ENCODE measurements around the gene ETV6.

ETV6 gene

DNA sequence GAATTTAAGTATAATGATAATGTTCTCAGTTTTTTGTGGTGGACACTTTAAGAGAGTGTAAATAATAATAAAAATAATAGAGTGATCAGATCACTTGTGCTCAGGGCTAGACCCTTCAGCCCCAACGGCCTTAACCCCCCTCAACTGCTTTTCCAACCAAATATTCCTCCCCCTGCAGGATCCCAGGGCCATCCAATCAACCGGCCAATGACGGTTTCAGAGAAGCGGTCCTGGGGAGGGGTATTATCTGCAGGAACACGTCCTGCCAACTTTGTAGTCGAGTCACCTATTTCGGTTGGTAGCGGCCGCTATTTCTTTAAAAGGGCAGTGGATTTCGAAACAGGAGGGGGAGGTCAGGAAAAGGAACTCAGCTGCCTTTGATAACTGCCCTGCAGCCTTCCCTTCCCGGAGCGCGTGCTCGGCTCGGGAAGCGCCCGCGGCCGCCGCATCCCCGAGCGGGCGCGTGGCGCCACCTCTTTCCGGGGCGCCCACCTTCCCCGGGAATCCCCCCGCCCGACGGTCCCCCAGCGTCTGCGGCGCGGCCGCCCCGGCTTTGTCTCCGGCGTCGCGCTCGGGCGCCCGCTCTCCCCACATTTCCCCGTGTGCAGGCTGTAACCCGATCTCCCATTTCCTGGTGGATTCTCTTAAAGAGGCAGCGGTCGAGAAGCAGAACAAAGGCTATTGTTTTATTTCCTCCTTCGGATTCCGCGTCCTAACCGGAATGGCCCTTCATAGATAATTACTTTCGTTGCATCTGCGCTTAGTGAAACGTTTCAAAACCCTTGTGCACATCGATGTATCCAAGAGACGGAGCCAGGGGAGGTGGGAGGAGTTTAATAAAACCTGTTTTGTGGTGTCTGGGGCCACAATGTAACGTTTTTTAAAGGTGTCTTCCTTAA is 711 bp upstream of the ETV6 start:
- no peak for FAIRE-seq

GRCh38 chr12:11650286-11651281 is 1.1 kb downstream of the ETV6 start:
- FAIRE-seq = no peak

GRCh38 chr12:11651381-11651780 is 1.9 kb downstream of the ETV6 start:
- no peak for FAIRE-seq

DNA sequence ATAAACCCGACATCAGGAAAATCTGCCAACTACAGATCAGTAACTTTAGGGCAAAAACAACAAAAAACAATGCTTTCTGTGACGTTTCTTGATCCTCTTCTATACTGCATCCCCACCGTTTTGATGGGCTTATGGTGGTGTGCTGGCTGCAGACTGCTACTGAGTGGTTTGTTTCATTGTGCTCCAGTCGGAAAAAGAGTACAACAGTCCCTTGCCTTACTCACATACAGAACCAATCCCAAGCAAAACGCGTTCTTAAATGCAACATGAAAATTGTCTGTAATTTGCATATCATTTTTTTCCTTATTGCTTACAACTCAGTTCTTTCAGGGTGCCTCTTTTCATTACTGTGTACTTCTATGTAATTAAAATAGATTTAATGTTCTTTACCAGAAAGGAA is 2.3 kb downstream of the ETV6 start:
- FAIRE-seq = no peak

DNA sequence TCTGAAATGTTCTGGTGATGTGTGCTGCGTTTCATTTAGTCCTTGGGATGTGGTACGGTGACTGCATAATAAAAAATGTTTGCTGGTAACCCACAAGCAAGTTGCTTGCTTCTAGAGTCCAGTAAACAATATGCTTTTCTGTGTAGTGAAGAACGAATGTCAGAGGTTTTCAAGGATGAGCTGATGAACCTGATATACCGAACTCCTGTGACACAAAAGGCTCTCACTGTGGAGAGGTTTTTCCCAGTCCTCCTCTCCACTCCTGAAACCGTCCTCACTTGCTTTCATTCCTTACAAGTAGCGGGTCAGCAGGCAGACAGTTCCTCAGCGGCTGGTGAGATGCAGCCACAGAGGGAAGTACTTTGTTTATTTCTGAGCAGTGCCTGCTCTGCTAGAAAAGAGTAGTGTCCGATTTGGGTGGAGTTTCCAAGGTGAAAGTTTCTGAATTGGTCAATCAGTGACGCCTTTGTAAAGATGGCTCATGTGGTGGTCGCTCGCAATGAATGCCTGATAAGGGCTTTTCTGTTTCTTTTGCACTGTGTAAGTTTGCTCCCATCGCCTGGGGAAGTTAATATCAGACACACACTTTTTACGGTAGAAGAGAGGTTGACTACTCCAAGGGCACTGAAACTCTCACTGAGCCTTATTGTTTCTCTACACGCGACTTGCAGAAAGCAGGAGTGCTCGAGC is 3.0 kb downstream of the ETV6 start:
- no peak for FAIRE-seq

DNA sequence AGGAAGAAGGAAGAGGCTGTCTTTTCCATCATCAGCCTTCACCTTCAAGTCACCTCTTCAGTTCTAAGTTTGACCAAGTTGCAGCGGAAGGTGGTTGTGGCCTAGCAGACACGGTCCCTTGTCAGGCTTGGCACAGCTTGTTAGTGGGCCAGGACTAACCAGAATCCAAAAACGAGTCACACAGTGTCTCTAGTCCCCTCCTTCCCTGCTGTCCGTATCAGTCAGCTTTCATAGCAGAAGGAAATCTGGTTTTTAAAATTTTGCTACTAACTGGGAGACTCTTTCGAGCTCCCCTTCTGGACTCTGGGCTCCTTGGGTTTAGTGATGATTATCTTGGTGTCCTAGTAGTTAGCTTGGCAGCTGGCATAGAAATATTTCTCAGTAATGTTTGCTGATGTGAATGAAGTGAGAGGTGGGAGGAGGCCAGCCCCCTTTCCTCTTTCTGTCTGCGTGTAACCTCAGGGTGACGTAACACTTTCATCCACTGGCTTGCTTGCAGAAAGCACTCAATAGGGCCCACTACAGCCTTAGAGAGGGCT is 3.8 kb downstream of the ETV6 start:
- no peak for FAIRE-seq

GRCh38 chr12:11654338-11654737 is 4.9 kb downstream of the ETV6 start:
- FAIRE-seq = no peak

DNA sequence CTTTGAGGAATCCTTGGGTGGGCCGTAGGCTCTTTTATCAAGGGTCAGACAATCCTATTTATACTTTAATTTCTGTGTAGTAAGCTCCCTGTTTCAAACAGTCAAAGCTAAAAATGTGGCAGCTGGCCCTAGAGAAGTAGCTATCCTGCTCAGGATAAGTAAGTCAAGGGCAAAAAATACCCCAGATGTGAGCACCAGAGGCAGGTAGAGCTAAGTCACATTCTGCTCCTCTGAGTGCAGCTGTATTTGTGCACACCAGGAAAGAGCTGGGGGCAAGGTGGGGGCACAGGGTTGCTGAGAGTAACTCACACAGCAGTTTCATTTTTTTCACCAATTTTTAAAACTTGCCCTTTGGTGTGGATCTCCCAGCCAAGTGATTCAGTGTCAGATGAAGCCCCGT is 5.3 kb downstream of the ETV6 start:
- no peak for FAIRE-seq

DNA sequence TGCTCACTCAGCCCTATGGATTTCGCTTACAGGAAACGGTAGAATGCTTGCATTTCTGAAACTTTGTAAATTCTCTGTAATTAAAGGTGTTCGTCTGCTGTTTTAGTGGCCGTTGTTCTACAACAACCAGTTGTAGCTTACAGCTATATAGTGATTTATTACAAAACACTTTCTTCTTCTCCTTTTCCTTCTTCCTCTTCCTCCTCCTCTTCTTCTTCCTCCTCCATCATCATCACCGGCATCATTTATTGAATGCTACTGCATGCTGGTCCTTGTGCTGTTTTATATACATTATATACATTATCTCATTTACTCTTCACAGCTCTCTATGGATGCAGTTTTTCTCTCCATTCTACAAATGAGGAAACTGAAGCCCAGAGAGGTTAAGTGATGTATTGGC is 6.4 kb downstream of the ETV6 start:
- FAIRE-seq = no peak

- FAIRE-seq = no peak
Measured at GRCh38 chr12:11656550-11656949, 7.1 kb downstream of the ETV6 start.

GRCh38 chr12:11657511-11657910 is 8.0 kb downstream of the ETV6 start:
- FAIRE-seq = no peak

GRCh38 chr12:11658791-11659190 is 9.3 kb downstream of the ETV6 start:
- FAIRE-seq = no peak

- no peak for FAIRE-seq
Measured at GRCh38 chr12:11660624-11661023, 11.2 kb downstream of the ETV6 start.

DNA sequence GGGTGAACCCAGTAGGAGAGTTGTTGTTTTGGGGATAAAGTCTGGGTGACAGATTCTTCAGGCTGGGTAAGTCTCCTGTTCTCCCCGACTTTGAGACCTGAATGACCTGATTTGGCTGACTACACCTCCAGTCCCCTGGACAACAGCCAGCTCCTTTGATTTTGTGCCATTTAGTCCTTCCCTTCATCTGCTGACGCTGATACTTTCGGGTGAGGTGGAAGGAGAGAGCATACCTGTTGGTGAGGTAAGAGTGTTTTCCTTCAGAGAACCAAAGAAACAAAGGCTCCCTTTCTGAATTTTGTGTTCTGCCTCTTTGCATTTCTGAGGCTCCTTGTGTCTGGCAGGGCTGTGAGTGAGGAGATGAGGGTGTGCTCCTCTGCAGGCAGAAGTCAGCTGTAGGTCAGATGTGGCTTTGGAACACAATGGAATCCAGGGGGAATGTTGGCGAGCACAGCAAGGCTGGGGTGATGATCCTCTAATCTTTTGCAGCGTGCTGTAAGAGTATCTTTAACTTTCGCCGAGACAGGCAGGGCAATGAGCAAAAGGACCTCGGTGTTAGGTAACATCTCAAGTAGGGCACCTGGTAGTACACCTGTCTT is 12.1 kb downstream of the ETV6 start:
- no peak for FAIRE-seq

DNA sequence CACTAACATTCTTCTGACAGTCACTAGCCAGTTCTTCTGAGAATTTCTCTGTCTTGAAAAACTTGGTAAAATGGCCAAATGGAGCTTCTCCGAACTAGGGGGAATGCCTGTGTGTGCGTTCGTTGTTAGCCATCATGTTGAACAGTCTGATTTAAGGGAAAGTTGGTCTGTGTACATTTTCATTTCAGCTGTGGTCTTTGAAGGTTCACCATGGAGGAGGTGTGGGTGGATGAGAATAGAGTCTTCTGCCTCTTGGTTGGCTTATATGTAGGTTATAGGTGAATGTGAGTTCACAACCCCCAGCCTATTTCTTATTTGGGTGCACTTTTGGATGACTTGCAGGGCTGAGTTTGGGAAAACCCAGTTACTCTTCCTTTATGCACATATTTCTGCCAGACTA is 12.9 kb downstream of the ETV6 start:
- FAIRE-seq = no peak

DNA sequence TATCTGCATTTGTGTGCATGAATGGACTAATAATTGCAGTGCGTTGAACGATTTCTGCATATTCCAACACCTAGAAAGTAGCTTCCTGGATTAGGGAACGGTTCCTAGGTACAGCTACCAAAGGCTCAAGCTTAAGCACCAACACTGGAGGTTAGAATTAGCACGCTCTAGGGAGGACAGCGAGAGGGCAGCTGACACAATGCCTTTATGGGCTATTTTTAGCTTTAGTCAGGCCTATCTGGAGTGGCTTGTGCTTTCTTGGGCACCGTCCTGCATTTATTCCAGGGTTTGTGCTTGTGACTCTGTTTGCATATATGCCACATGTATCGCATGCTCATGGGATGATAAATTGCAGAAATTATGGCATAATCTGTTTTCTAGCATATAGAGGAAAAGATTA is 13.7 kb downstream of the ETV6 start:
- no peak for FAIRE-seq

DNA sequence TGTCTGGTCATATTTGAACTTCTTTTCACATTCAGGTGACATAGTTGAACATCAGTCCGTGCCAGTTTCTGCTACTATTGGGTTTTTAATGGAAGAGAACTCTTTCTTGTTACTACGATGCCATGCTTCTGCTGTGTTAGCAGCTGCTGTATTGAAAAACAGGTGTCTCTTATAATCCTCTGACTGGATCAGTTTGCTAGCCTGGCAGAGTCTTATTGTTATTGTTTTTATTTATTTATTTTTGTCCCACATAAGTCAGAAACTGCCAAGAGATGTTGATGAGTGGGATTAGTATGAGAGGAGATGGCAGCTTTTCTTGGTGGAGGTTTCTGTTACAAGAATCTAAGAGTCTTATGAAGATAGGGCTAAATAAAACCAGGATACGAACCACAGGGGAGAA is 14.6 kb downstream of the ETV6 start:
- FAIRE-seq = no peak

- FAIRE-seq = no peak
Measured at GRCh38 chr12:11666131-11667050, 16.9 kb downstream of the ETV6 start.

GRCh38 chr12:11667171-11667570 is 17.7 kb downstream of the ETV6 start:
- FAIRE-seq = no peak

DNA sequence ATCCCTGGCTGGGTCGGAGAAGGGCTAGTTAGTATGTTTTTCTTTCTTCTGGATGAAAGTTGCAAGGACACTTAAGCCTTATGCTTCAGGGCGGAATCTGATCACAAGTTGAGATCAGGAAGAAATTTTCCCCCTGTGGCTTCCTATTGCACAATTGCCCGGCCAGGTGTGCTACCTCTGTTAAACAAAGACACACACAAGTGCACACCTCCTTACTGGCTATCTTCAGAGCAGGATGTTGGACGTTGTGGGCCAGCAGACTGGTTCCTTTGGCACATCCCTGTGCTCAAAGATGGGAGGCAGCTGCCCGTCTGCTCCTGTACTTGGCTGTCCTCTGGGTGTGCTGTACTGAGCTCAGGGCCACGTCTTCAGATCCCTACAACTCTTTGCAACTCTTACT is 19.1 kb downstream of the ETV6 start:
- no peak for FAIRE-seq

DNA sequence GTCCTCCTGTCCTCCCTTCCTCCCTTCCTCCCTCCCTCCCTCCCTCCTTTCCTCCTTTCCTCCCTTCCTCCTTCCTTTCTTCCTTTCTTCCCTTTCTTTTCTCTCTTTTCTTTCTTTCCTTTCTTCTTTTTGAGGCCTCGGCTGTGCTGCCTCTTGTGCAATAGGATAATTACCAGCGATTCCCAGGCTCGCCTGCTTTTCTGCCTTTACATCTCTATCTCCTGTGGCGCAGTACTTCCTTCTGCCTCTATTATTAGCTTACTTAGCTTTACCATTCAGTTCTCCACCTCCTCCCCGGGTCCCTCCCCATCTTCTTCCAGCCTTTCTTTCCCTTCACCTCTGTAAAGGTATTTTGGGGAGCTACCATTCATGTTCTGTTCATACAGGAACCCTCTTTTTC is 19.9 kb downstream of the ETV6 start:
- no peak for FAIRE-seq
